CD4-positive, alpha-beta T cell treated with Interleukin-2 at 100 ng/mL for 4 hours (primary cell): Measurements from ENCODE around the gene SLC17A2.

Experiments
- DNase-seq: peaks from one replicate; pipeline ENCODE4 v3.0.0-alpha.2; 2020; ENCODE audit warnings: low spot score

Gene SLC17A2

GRCh38 chr6:25930532-25931410 is at the start of gene SLC17A2:
Gene SLC17A2 (minus strand): TSS chr6:25930691. CDS start chr6:25925796, 4,895 bp downstream.
- no peak for DNase-seq

GRCh38 chr6:25975923-25976560 is 45.6 kb upstream of the SLC17A2 start:
- DNase-seq = no peak

- DNase-seq = no peak
Observed at GRCh38 chr6:25973923-25974555, 43.5 kb upstream of the SLC17A2 start.

- DNase-seq = no peak
Observed at GRCh38 chr6:25972902-25973301, 42.4 kb upstream of the SLC17A2 start.

GRCh38 chr6:25972128-25972527 is 41.6 kb upstream of the SLC17A2 start:
- no peak for DNase-seq

- DNase-seq = no peak
Observed at GRCh38 chr6:25971187-25971821, 40.8 kb upstream of the SLC17A2 start.

- DNase-seq = no peak
Observed at GRCh38 chr6:25968769-25969168, 38.3 kb upstream of the SLC17A2 start.

- DNase-seq = no peak
Observed at GRCh38 chr6:25966711-25967110, 36.2 kb upstream of the SLC17A2 start.

GRCh38 chr6:25965058-25965457 is 34.6 kb upstream of the SLC17A2 start:
- no peak for DNase-seq

- no peak for DNase-seq
Observed at GRCh38 chr6:25963426-25964123, 33.1 kb upstream of the SLC17A2 start.

GRCh38 chr6:25962149-25963127 is 31.9 kb upstream of the SLC17A2 start, which contains the start of gene TRIM38:
Gene TRIM38 (plus strand): TSS chr6:25962802. CDS start chr6:25966523, 3,721 bp downstream.
- DNase-seq = peak; percentile 86

- DNase-seq = no peak
Observed at GRCh38 chr6:25961619-25962148, 31.2 kb upstream of the SLC17A2 start.

- DNase-seq = peak; percentile 58
Observed at GRCh38 chr6:25960734-25961133, 30.2 kb upstream of the SLC17A2 start.

- no peak for DNase-seq
Observed at GRCh38 chr6:25959890-25960536, 29.5 kb upstream of the SLC17A2 start.

GRCh38 chr6:25958700-25959162 is 28.2 kb upstream of the SLC17A2 start:
- DNase-seq = no peak

GRCh38 chr6:25956226-25956625 is 25.7 kb upstream of the SLC17A2 start:
- no peak for DNase-seq

- DNase-seq = no peak
Observed at GRCh38 chr6:25954756-25955155, 24.3 kb upstream of the SLC17A2 start.

- DNase-seq = no peak
Observed at GRCh38 chr6:25953733-25954132, 23.2 kb upstream of the SLC17A2 start.

- no peak for DNase-seq
Observed at GRCh38 chr6:25952535-25952934, 22.0 kb upstream of the SLC17A2 start.
